Measurements from ENCODE around the gene MAD1L1. TPM values are rescaled to one million over a fixed set of nuclear protein-coding genes. Genes with fewer than 3 reads are reported as not detected.

MAD1L1 gene
- total and polyA plus RNA-seq, 4 donors: 12.8 to 20.7 (median 16.5) TPM

- no peaks in the 10 kb centered on the region for H3K4me1 ChIP-seq (ENCODE audit: control insufficient read depth in 4 of 4, insufficient read depth in 4 of 4, low read length in 3 of 4)
- DNase-seq (ENCODE audit: low spot score): no peak
- H3K4me3 ChIP-seq (ENCODE audit: low read depth in 1 of 3, low read length in 3 of 3): no peak overlapping the region
- 96% methylated on average over 17 of the region's 17 CpGs for WGBS
- H3K36me3 ChIP-seq (ENCODE audit: control insufficient read depth in 4 of 4, insufficient read depth in 3 of 4, low read depth in 1 of 4, low read length in 3 of 4): peaks cover 6 to 61% (median 29%) of the 10 kb centered on the region in 4 donors
- H3K27me3 ChIP-seq (ENCODE audit: control insufficient read depth in 4 of 4, insufficient read depth in 4 of 4, low read length in 3 of 4): no peaks in the 10 kb centered on the region
- TF ChIP-seq ZBTB33 (IDR thresholded peaks at IDR 0.05): no peak
- TF ChIP-seq REST (IDR thresholded peaks at IDR 0.05): no peak
- TF ChIP-seq SP1 (IDR thresholded peaks at IDR 0.05): no peak
- TF ChIP-seq TAF1 (conservative IDR thresholded peaks at IDR 0.05): no peak
- no peak for TF ChIP-seq FOXA2 (IDR thresholded peaks at IDR 0.05)
- no peak for TF ChIP-seq FOXA1 (IDR thresholded peaks at IDR 0.05)
- TF ChIP-seq EGR1 (IDR thresholded peaks at IDR 0.05; ENCODE audit: low read depth in 2 of 2): no peak
- TF ChIP-seq RAD21 (IDR thresholded peaks at IDR 0.05): no peak
- no peak for TF ChIP-seq GABPA (IDR thresholded peaks at IDR 0.05 in 1 of 2, conservative IDR thresholded peaks at IDR 0.05 in 1 of 2)
- TF ChIP-seq NR2F2 (IDR thresholded peaks at IDR 0.05): no peak
- TF ChIP-seq MAX (IDR thresholded peaks at IDR 0.05): no peak
- TF ChIP-seq HNF4A (conservative IDR thresholded peaks at IDR 0.05): no peak
- no peak for TF ChIP-seq YY1 (IDR thresholded peaks at IDR 0.05)
- TF ChIP-seq CTCF (IDR thresholded peaks at IDR 0.05; ENCODE audit: low read depth, low read length, missing input control): no peak
- TF ChIP-seq JUND (IDR thresholded peaks at IDR 0.05): no peak
- no peak for TF ChIP-seq ATF3 (IDR thresholded peaks at IDR 0.05)
- H3K9ac ChIP-seq (ENCODE audit: low read depth in 1 of 2, low read length in 2 of 2): no peak overlapping the region
- H3K9me3 ChIP-seq (ENCODE audit: control insufficient read depth in 4 of 4, low read length in 3 of 4): no peaks in the 10 kb centered on the region
- no peak overlapping the region for H3K27ac ChIP-seq (ENCODE audit: low read depth in 1 of 2, low read length in 2 of 2)
These were observed 16.9 kb downstream of the MAD1L1 start for GRCh38 chr7:2215851-2216250.

GRCh38 chr7:2214636-2215035, 18.1 kb downstream of the MAD1L1 start:
- no peak overlapping the region for H3K9ac ChIP-seq (ENCODE audit: low read depth in 1 of 2, low read length in 2 of 2)
- H3K36me3 ChIP-seq (ENCODE audit: control insufficient read depth in 4 of 4, insufficient read depth in 3 of 4, low read depth in 1 of 4, low read length in 3 of 4): peaks cover 6 to 61% (median 29%) of the 10 kb centered on the region in 4 donors
- TF ChIP-seq YY1 (IDR thresholded peaks at IDR 0.05): no peak
- no peak for TF ChIP-seq TAF1 (conservative IDR thresholded peaks at IDR 0.05)
- TF ChIP-seq RXRA (IDR thresholded peaks at IDR 0.05): no peak
- no peak for TF ChIP-seq GABPA (IDR thresholded peaks at IDR 0.05 in 1 of 2, conservative IDR thresholded peaks at IDR 0.05 in 1 of 2)
- TF ChIP-seq REST (IDR thresholded peaks at IDR 0.05): no peak
- TF ChIP-seq HNF4A (conservative IDR thresholded peaks at IDR 0.05): no peak
- TF ChIP-seq HNF4G (IDR thresholded peaks at IDR 0.05): no peak
- no peak for TF ChIP-seq NR2F2 (IDR thresholded peaks at IDR 0.05)
- TF ChIP-seq SP1 (IDR thresholded peaks at IDR 0.05): no peak
- no peak for TF ChIP-seq MAX (IDR thresholded peaks at IDR 0.05)
- no peak for TF ChIP-seq JUND (IDR thresholded peaks at IDR 0.05)
- no peak for TF ChIP-seq FOXA1 (IDR thresholded peaks at IDR 0.05)
- TF ChIP-seq RAD21 (IDR thresholded peaks at IDR 0.05): no peak
- TF ChIP-seq ATF3 (IDR thresholded peaks at IDR 0.05): no peak
- H3K27ac ChIP-seq (ENCODE audit: low read depth in 1 of 2, low read length in 2 of 2): no peak overlapping the region
- WGBS: 92% methylated on average over 9 of the region's 9 CpGs
- H3K9me3 ChIP-seq (ENCODE audit: control insufficient read depth in 4 of 4, low read length in 3 of 4): no peaks in the 10 kb centered on the region
- H3K4me3 ChIP-seq (ENCODE audit: low read depth in 1 of 3, low read length in 3 of 3): no peak overlapping the region
- DNase-seq (ENCODE audit: low spot score): no peak
- H3K4me1 ChIP-seq (ENCODE audit: control insufficient read depth in 4 of 4, insufficient read depth in 4 of 4, low read length in 3 of 4): no peaks in the 10 kb centered on the region
- no peaks in the 10 kb centered on the region for H3K27me3 ChIP-seq (ENCODE audit: control insufficient read depth in 4 of 4, insufficient read depth in 4 of 4, low read length in 3 of 4)
